Ishikawa (cell line): ENCODE data around the gene GNPDA2.

Experiments used
- CEBPB ChIP-seq: IDR thresholded peaks from 2 replicates; pipeline ENCODE4 v1.6.1; 2012
- CREB1 ChIP-seq: IDR thresholded peaks from 2 replicates; pipeline ENCODE4 v1.6.1; 2012; ENCODE audit warnings: low read depth
- EGR1 ChIP-seq: IDR thresholded peaks from 2 replicates; pipeline ENCODE4 v1.6.1; 2012
- EP300 ChIP-seq: IDR thresholded peaks from 2 replicates; pipeline ENCODE4 v1.6.1; 2012; ENCODE audit warnings: borderline replicate concordance
- MAX ChIP-seq: IDR thresholded peaks from 2 replicates; pipeline ENCODE4 v1.6.1; 2012
- NFIC ChIP-seq: IDR thresholded peaks from 2 replicates; pipeline ENCODE4 v1.6.1; 2012
- RAD21 ChIP-seq: IDR thresholded peaks from 2 replicates; pipeline ENCODE4 v1.6.1; 2012; ENCODE audit warnings: low read depth
- REST ChIP-seq: IDR thresholded peaks from 2 replicates; pipeline ENCODE4 v1.6.1; 2012; ENCODE audit warnings: low read depth, mild to moderate bottlenecking
- TAF1 ChIP-seq: IDR thresholded peaks from 2 replicates; pipeline ENCODE4 v1.6.1; 2012; ENCODE audit warnings: low read depth, mild to moderate bottlenecking
- TCF12 ChIP-seq: IDR thresholded peaks from 2 replicates; pipeline ENCODE4 v1.6.1; 2012; ENCODE audit warnings: low read depth
- USF1 ChIP-seq: IDR thresholded peaks from 2 replicates; pipeline ENCODE4 v1.6.1; 2012
- YY1 ChIP-seq: IDR thresholded peaks from 2 replicates; pipeline ENCODE4 v1.6.1; 2012; ENCODE audit warnings: low read depth
- ZBTB7A ChIP-seq: IDR thresholded peaks from 2 replicates; pipeline ENCODE4 v1.6.1; 2012; ENCODE audit warnings: low read depth

- no peak for TF ChIP-seq YY1
- TF ChIP-seq REST: no peak
- no peak for TF ChIP-seq NFIC
- no peak for TF ChIP-seq TAF1
- no peak for TF ChIP-seq CEBPB
- no peak for TF ChIP-seq CREB1
- TF ChIP-seq MAX: no peak
- TF ChIP-seq EP300: no peak
- no peak for TF ChIP-seq TCF12
- no peak for TF ChIP-seq ZBTB7A
- no peak for TF ChIP-seq RAD21
- no peak for TF ChIP-seq EGR1
- no peak for TF ChIP-seq USF1
These were observed 57.8 kb downstream of the GNPDA2 start for GRCh38 chr4:44668526-44668925.
